Measurements from ENCODE around the gene E2F2. TPM values are rescaled to one million over a fixed set of nuclear protein-coding genes. Genes with fewer than 3 reads are reported as not detected.

The E2F2 gene
- total and polyA plus RNA-seq, 2 of the 13 experiments (the other 11 are each of a cell fraction or from before 2014, with no cell fraction given) = 0.65 to 6.6 TPM

- TF ChIP-seq RERE (CRISPR knock-in tag; IDR thresholded peaks at IDR 0.05; ENCODE audit: low read depth) (no peak), RBM39 (IDR thresholded peaks at IDR 0.05; ENCODE audit: low read depth, low read length, poor library complexity, severe bottlenecking) (peak; percentile 70), ZBTB34 (CRISPR knock-in tag; IDR thresholded peaks at IDR 0.05) (no peak), MAZ (IDR thresholded peaks at IDR 0.05; ENCODE audit: borderline replicate concordance, low read depth, low read length) (no peak), MAZ (CRISPR knock-in tag; IDR thresholded peaks at IDR 0.05; ENCODE audit: low read depth) (no peak; the same call in 1 of the 2 replicates), KDM3A (CRISPR knock-in tag; IDR thresholded peaks at IDR 0.05; ENCODE audit: low read depth) (peak; percentile 39; the same call in 1 of the 2 replicates), ZSCAN20 (CRISPR knock-in tag; IDR thresholded peaks at IDR 0.05; ENCODE audit: borderline replicate concordance) (0 out of 2 replicates have a peak, but pooled peaks have one; percentile 32), SAFB2 (CRISPR knock-in tag; IDR thresholded peaks at IDR 0.05; ENCODE audit: borderline replicate concordance, low read depth) (no peak), HNRNPLL (IDR thresholded peaks at IDR 0.05; ENCODE audit: low read depth, low read length, poor library complexity, severe bottlenecking) (peak; percentile 80), CBX5 (CRISPR knock-in tag; IDR thresholded peaks at IDR 0.05; ENCODE audit: borderline replicate concordance) (no peak), TRAFD1 (CRISPR knock-in tag; IDR thresholded peaks at IDR 0.05; ENCODE audit: borderline replicate concordance) (no peak), ZNF704 (CRISPR knock-in tag; IDR thresholded peaks at IDR 0.05; ENCODE audit: borderline replicate concordance) (no peak), ELF4 (CRISPR knock-in tag; IDR thresholded peaks at IDR 0.05; ENCODE audit: borderline replicate concordance) (0 out of 2 replicates have a peak, but pooled peaks have one; percentile 10)
Observed at GRCh38 chr1:23559136-23559984, 28.3 kb upstream of the E2F2 start, which contains the start of gene ID3 (continued).

All from HepG2 (cell line).